ENCODE results near the gene PASK. TPM values are rescaled to one million over a fixed set of nuclear protein-coding genes. Genes with fewer than 3 reads are reported as not detected.
A peak's percentile ranks its signal among the peaks of the same experiment; 100 is the strongest.

PASK gene
- total RNA-seq, 6 donors from 2014 or later: 4.3 to 18.9 (median 13.8) TPM

DNA sequence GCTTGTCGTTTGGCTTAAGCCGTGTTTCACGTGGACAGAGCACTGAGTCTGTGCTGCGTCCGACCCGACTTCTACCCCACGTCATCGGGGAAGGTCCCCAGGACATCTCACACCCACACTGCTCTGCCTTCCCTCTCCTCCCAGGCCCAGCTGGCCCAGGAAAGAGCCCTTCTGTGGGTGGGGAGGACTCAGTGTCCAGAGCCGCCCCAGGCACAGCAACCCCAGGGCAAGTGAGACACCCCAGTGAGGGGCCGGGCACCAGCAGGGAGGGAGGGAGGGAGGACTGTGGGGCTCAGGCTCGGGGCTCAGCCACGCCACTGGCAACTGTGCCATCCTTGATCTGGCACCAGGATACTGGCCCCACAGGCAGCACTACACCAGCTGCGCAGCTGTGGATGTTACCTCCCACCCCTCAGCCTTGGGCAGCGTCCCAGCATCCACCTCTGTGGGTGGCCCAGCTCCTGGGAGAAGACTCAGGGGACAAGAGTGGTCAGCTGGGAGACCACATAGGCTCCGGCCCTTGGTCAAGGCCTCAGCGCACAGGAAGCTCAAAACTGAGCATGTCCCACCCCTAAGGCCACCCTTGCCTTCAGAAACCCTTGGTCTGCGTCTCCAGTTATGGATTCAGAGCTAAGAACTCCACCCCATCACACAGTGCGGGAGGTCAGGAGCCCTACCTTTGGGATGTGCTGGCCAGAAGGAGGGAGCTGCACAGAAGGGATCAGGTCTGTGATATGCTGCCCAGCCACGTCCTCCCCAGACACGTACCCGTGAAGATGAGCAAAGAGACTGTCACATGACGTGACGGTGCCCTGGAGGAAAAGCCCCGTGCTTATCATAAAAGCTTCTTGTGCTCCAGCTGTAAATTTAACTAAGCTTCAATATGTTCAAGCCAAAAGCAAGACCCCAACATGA, 11.7 kb downstream of the PASK start:
- Histone ChIP-seq H3K27me3 (no peaks in the 10 kb centered on the region), H3K36me3 (peaks cover 0 to 19% (median 9%) of the 10 kb centered on the region in 4 donors)
- 95 to 97% methylated on average over 14 to 24 of the region's 24 CpGs for WGBS, 2 donors

DNA sequence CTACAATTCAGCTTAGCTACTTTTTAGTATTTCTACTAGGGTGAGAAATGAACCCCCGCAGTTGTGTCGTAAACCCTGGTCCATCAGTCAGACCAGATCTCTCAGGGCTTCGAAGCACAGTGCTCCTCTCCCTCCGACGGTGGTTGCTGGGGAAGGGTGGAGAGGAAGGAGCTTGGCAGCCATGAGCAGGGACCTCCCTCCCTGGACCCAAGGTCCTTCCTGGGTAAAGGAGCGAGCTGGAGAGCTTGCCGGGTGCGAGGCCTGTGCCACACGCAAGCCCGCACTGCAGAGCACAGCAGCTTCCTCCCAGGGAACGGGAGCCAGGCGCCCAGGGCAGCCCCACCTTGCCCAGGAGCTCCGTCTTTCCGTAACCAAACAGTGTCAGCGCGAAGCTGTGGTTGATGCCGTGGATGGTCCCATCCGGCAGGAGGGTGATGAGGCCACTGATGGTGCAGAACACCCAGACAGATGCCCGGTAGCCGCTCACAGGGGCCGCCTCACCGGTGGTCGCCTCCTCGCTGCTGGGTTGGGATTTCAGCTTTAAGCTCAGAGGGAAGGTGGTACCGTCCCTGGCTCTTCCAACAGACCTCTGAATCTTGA, 12.5 kb downstream of the PASK start:
- no peak for ATAC-seq (ENCODE audit: low FRiP score in 2 of 2)
- Histone ChIP-seq H3K4me3 (no peak overlapping the region), H3K27ac (no peak overlapping the region), H3K4me1 (no peaks in the 10 kb centered on the region), H3K27me3 (no peaks in the 10 kb centered on the region), H3K36me3 (peaks cover 0 to 19% (median 9%) of the 10 kb centered on the region in 4 donors), H3K9me3 (no peaks in the 10 kb centered on the region)
- peak in 1 of 2 donors; percentile 52 for DNase-seq
- WGBS, 2 donors: 96 to 97% methylated on average over 19 to 23 of the region's 25 CpGs
- TF ChIP-seq POLR2A (IDR thresholded peaks at IDR 0.05) (no peak), POLR2AphosphoS5 (IDR thresholded peaks at IDR 0.05) (no peak), EP300 (IDR thresholded peaks at IDR 0.05) (no peak)
- TF ChIP-seq, protein P1, sequence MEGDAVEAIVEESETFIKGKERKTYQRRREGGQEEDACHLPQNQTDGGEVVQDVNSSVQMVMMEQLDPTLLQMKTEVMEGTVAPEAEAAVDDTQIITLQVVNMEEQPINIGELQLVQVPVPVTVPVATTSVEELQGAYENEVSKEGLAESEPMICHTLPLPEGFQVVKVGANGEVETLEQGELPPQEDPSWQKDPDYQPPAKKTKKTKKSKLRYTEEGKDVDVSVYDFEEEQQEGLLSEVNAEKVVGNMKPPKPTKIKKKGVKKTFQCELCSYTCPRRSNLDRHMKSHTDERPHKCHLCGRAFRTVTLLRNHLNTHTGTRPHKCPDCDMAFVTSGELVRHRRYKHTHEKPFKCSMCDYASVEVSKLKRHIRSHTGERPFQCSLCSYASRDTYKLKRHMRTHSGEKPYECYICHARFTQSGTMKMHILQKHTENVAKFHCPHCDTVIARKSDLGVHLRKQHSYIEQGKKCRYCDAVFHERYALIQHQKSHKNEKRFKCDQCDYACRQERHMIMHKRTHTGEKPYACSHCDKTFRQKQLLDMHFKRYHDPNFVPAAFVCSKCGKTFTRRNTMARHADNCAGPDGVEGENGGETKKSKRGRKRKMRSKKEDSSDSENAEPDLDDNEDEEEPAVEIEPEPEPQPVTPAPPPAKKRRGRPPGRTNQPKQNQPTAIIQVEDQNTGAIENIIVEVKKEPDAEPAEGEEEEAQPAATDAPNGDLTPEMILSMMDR (IDR thresholded peaks at IDR 0.05): no peak

More for the DNA sequence above, 11.7 kb downstream of the PASK start:
- no peaks in the 10 kb centered on the region for H3K4me1 ChIP-seq
- DNase-seq (no peak), ATAC-seq (ENCODE audit: low FRiP score in 2 of 2) (peak in 1 of 2 donors; percentile 7)
- TF ChIP-seq POLR2A (IDR thresholded peaks at IDR 0.05) (no peak), EP300 (IDR thresholded peaks at IDR 0.05) (no peak), POLR2AphosphoS5 (IDR thresholded peaks at IDR 0.05) (no peak)
- TF ChIP-seq, protein P1 (IDR thresholded peaks at IDR 0.05): no peak
- H3K4me3 ChIP-seq: no peak overlapping the region
- H3K9me3 ChIP-seq: no peaks in the 10 kb centered on the region
- H3K27ac ChIP-seq: no peak overlapping the region

DNA sequence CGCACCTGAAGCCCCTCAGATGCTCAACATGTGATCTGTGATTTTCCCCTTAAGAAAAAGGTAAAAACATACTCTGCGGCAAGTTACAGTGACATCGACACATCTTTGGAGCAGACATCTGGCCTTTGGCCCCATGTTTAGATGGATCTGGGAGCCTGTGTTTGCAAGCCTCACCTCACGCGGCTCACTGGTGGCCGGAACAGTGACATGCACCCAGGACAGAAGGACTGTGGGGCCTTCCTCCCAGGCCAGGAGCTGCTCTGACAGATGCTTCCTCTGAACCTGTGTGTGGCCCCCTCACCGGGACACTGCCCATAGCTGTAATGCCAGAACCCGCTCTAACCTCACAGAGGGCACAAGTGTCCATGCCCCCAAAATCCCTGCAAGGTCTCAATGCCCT, 13.1 kb downstream of the PASK start:
- DNase-seq (no peak), ATAC-seq (ENCODE audit: low FRiP score in 2 of 2) (no peak)
- peaks cover 0 to 19% (median 9%) of the 10 kb centered on the region in 4 donors for H3K36me3 ChIP-seq
- H3K27ac ChIP-seq: no peak overlapping the region
- H3K9me3 ChIP-seq: no peaks in the 10 kb centered on the region
- no peaks in the 10 kb centered on the region for H3K27me3 ChIP-seq
- no peak overlapping the region for H3K4me3 ChIP-seq
- no peak for TF ChIP-seq EP300 (IDR thresholded peaks at IDR 0.05)
- no peak for TF ChIP-seq POLR2AphosphoS5 (IDR thresholded peaks at IDR 0.05)
- TF ChIP-seq POLR2A (IDR thresholded peaks at IDR 0.05): no peak
- TF ChIP-seq, protein P1 (IDR thresholded peaks at IDR 0.05): no peak
- H3K4me1 ChIP-seq: no peaks in the 10 kb centered on the region
- WGBS, 2 donors: 95 to 98% methylated on average over 8 of the region's 8 CpGs

DNA sequence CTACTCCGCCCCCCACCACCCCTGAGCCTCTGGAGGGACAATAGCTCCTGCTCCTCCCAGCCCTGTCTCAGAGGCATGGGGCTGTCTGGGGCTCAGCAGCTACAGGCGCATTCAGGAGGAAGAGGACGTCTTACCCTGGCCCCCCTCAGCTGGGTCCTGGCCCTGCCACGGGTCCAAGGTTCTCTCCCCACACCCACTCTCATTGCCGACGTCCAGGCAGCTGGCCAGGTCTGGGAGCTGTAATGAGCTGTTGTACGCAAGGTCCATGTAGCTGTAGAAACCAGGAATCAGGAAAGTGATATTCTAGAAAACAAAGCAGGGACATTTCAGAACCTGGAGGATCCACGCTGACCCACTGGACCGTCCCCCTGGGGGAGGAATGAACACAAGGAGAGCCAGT, 13.5 kb downstream of the PASK start:
- Histone ChIP-seq H3K36me3 (peaks cover 0 to 19% (median 9%) of the 10 kb centered on the region in 4 donors), H3K4me3 (no peak overlapping the region), H3K4me1 (no peaks in the 10 kb centered on the region), H3K27me3 (no peaks in the 10 kb centered on the region), H3K27ac (no peak overlapping the region), H3K9me3 (no peaks in the 10 kb centered on the region)
- DNase-seq: no peak
- WGBS, 2 donors: 87 to 89% methylated on average over 9 of the region's 9 CpGs
- TF ChIP-seq, protein P1 (IDR thresholded peaks at IDR 0.05): no peak
- TF ChIP-seq POLR2A (IDR thresholded peaks at IDR 0.05) (no peak), EP300 (IDR thresholded peaks at IDR 0.05) (no peak), POLR2AphosphoS5 (IDR thresholded peaks at IDR 0.05) (no peak)
- peak in 1 of 2 donors; percentile 2 for ATAC-seq (ENCODE audit: low FRiP score in 2 of 2)
